ENCODE measurements around the gene NOX5. TPM values are rescaled to one million over a fixed set of nuclear protein-coding genes. Genes with fewer than 3 reads are reported as not detected.

The NOX5 gene
- total and polyA plus RNA-seq, 2 of the 4 experiments (the other 2 are of a cell fraction) = 0.07 TPM; not detected in 1

GRCh38 chr15:69099941-69100340 is 85.4 kb downstream of the NOX5 start:
- no peak overlapping the region for H3K4me3 ChIP-seq (ENCODE audit: insufficient read depth, low read depth, low read length)
- WGBS, 2 experiments (ENCODE audit: extremely low coverage in 2 of 2, insufficient read length in 1 of 2) = 58 to 100% methylated on average over 1 to 3 of the region's 5 CpGs
- no peak overlapping the region for H3K18ac ChIP-seq (ENCODE audit: low read depth, low read length)
- TF ChIP-seq MAZ (IDR thresholded peaks at IDR 0.05; ENCODE audit: borderline replicate concordance, low read depth, low read length) = no peak
- no peak for TF ChIP-seq MAFK (IDR thresholded peaks at IDR 0.05; ENCODE audit: low read depth, low read length)
- no peak for TF ChIP-seq POLR2A (IDR thresholded peaks at IDR 0.05; ENCODE audit: low read depth, low read length)
- no peak for TF ChIP-seq CTCF (conservative IDR thresholded peaks at IDR 0.05; ENCODE audit: low read depth, low read length)
- no peak for TF ChIP-seq RAD21 (IDR thresholded peaks at IDR 0.05; ENCODE audit: low read length)
- no peak for TF ChIP-seq RFX5 (IDR thresholded peaks at IDR 0.05; ENCODE audit: low read depth, low read length)
- no peak for TF ChIP-seq RCOR1 (IDR thresholded peaks at IDR 0.05; ENCODE audit: insufficient replicate concordance, low read length)
- TF ChIP-seq ELK1 (IDR thresholded peaks at IDR 0.05; ENCODE audit: borderline replicate concordance, low read depth, low read length) = no peak
- TF ChIP-seq USF2 (IDR thresholded peaks at IDR 0.05; ENCODE audit: low read depth, low read length) = no peak
- no peak for TF ChIP-seq BHLHE40 (IDR thresholded peaks at IDR 0.05; ENCODE audit: low read depth, low read length)
- TF ChIP-seq CHD1 (IDR thresholded peaks at IDR 0.05; ENCODE audit: low read depth, low read length) = no peak
- TF ChIP-seq CEBPB (IDR thresholded peaks at IDR 0.05; ENCODE audit: low read depth, low read length) = no peak
- dilution Hi-C loops (cut with HindIII; ENCODE audit: low sequenced_read_pairs, unreplicated experiment) = no loop called here
- no peak overlapping the region for H2BK15ac ChIP-seq (ENCODE audit: low read depth, low read length)
- H2AK5ac ChIP-seq (ENCODE audit: low read depth, low read length) = no peak overlapping the region
- H3K27me3 ChIP-seq (ENCODE audit: control insufficient read depth, insufficient read depth, low read length) = peaks cover 76% of the 10 kb centered on the region
- H3K14ac ChIP-seq (replicated peaks; ENCODE audit: low read depth, low read length) = no peak overlapping the region
- H3K56ac ChIP-seq (ENCODE audit: extremely low read depth, insufficient read depth, low read length) = no peak overlapping the region
- no peaks in the 10 kb centered on the region for H3K4me1 ChIP-seq (ENCODE audit: control insufficient read depth, insufficient read depth, low read length)
- H2AFZ ChIP-seq (replicated peaks; ENCODE audit: low read length, poor library complexity) = no peak overlapping the region
- in situ Hi-C loops (cut with MboI; ENCODE audit: low sequenced_read_pairs) = no loop called here
- H3K79me1 ChIP-seq (ENCODE audit: low read depth in 1 of 2, low read length in 2 of 2) = no peaks in the 10 kb centered on the region
- no peak overlapping the region for H3K27ac ChIP-seq (ENCODE audit: insufficient read depth, low read length)
- no peak overlapping the region for H2BK120ac ChIP-seq (ENCODE audit: low read depth, low read length)
- no peak overlapping the region for H3K4me2 ChIP-seq (ENCODE audit: low read depth, low read length)
- ATAC-seq (ENCODE audit: low read depth) (no peak), DNase-seq (no peak)
- no peak overlapping the region for H2BK20ac ChIP-seq (ENCODE audit: low read depth, low read length)
- H3K9me1 ChIP-seq (ENCODE audit: insufficient read depth, low read length) = no peaks in the 10 kb centered on the region; the same call in 1 of the 2 replicates
- ChIA-PET POLR2A (ENCODE audit: unreplicated experiment) (no interaction called here), CTCF (interaction anchor here (1.5 kb wide), 1 partner anchor 62 kb away, joined by 3 read pairs; no protein-coding TSS in a partner anchor)
- no peak overlapping the region for H2BK5ac ChIP-seq (ENCODE audit: low read depth, low read length, poor library complexity, severe bottlenecking)
- no TSS peak for BruUV-seq (replicated peaks)
- H4K20me1 ChIP-seq (ENCODE audit: insufficient read depth, low read length) = no peaks in the 10 kb centered on the region
- intact Hi-C loops (cut with micrococcal nuclease) = no loop called here
- H4K91ac ChIP-seq (ENCODE audit: insufficient read depth, low read depth, low read length) = no peak overlapping the region
- no peak overlapping the region for H3K4ac ChIP-seq (ENCODE audit: low read depth, low read length)
- no peak overlapping the region for H3K9ac ChIP-seq (ENCODE audit: low read depth, low read length)
- no peaks in the 10 kb centered on the region for H3K36me3 ChIP-seq (ENCODE audit: control insufficient read depth, insufficient read depth, low read length)
- no peak overlapping the region for H2AK9ac ChIP-seq (replicated peaks; ENCODE audit: low read depth, low read length, poor library complexity)
- H4K8ac ChIP-seq (ENCODE audit: low read depth in 2 of 2, low read length in 2 of 2) = no peak overlapping the region
- H3K9me3 ChIP-seq (ENCODE audit: control insufficient read depth, insufficient read depth, low read length) = no peaks in the 10 kb centered on the region
- no peak overlapping the region for H3K23ac ChIP-seq (ENCODE audit: low read depth, low read length)
- no peak overlapping the region for H4K5ac ChIP-seq (ENCODE audit: low read depth, low read length)
